Measurements from ENCODE around the gene VAMP1.
"Not testable (repeated sequence)": the region's sequence is repeated elsewhere in the genome, so short reads cannot be mapped to it uniquely, and the experiment has no call there.

The VAMP1 gene

DNA sequence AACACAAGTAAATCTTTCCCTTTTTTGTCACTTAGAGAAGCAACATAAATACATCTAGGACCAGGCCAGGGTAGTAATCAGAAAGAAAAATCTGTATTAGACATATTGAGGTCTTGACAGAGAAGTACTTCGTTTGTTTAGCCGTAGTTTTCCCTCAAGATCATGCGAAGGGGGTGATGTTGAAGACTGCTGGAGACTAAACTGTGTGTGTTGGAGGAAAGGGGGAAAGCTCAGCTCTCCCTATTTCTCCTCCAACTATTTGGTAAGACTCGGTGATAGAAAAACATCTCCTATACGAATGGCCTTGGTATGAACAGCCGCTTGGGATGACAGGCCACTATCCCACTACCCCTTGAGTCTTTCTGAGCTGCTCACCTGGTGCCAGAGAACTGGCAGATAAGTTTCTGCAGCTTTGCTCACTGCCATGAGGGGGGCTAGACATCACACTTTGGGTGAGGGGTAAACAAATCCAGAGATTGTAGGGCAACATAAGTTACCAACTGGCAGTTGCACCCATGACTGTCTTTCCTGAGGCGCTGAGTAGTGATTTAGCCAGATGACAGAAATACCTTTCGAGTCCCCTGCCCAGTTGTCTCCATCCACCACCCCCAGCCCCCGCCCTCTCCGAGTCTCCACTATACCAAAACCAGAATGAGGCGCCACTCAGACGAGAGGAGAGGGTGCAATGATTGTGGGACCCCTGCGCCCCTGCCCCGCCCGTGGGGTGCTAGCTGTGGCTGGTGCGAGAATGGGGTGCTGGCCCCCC lies 685 bp downstream of the VAMP1 start:
- no peak for DNase-seq (ENCODE audit: extremely low read depth in 1 of 2, low read depth in 1 of 2)

DNA sequence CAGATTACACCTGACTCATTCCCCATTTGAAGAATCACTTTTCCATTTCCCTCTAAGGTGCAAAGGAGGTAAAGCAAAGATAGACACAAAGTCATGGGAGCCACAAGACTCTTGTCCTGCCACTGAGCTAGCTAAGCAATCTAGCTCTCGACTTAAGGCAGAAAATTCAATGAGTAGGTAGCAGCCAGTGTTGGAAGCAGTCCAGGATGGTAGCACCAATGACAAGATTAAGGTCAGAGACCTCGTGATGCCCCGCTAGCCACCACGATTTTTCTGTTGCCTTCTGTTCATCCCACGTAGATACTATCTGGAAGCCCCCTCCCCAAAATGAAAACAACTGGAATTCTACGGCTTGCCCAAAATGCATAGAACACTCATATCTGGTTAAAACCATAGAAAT lies 1.4 kb downstream of the VAMP1 start:
- DNase-seq (ENCODE audit: extremely low read depth in 1 of 2, low read depth in 1 of 2): no peak

DNA sequence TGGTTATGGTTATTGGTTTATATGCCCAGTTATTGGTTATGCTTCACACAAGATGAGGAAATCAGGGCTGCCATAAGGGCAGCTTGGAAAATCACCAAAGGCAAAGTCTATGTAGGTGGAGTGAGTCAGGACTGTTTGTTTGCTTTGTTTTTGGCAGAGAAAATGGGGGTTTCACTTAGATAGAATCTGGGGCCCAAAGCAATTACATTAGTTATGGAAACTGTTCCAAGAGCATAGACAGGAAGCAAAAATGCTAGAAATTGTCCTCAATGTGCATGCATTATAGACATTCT lies 2.2 kb downstream of the VAMP1 start:
- no peak for DNase-seq (ENCODE audit: extremely low read depth in 1 of 2, low read depth in 1 of 2)

DNA sequence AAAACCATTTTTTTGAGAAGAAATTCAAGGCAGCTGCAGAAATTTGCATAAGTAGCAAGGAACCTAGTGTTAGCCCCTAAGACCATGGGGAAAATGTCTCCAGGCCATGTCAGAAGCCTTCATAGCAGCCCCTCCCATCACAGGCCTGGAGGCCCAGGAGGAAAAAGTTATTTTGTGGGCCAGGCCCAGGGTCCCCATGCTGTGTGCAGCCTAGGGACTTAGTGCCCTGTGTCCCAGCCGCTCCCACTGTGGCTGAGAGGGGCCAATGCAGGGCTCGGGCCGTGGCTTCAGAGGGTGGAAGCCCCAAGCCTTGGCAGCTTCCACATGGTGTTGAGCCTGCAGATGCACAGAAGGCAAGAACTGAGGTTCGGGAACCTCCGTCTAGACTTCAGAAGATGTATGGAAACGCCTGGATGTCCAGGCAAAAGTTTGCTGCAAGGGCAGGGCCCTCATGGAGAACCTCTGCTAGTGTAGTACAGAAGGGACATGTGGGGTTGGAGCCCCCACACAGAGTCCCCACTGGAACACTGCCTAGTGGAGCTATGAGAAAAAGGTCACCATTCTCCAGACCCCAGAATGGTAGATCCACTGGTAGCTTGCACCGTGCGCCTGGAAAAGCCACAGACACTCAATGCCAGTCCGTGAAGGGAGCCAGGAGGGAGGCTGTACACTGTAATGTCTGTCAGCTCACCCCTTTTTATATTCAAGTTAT lies 2.8 kb downstream of the VAMP1 start:
- not testable (repeated sequence) for DNase-seq (ENCODE audit: extremely low read depth in 1 of 2, low read depth in 1 of 2)

DNA sequence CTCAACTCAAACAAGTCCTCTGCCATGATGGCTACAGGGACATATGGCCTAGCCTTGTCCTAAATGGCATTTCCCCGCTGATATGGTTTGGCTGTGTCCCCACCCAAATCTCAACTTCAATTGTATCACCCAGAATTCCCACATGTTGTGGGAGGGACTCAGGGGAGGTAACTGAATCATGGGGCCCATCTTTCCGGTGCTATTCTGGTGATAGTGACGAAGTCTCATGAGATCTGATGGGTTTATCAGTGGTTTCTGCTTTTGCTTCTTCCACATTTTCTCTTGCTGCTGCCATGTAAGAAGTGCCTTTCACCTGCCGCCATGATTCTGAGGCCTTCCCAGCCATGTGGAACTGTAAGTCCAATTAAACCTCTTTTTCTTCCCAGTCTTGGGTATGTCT lies 3.7 kb downstream of the VAMP1 start:
- DNase-seq (ENCODE audit: extremely low read depth in 1 of 2, low read depth in 1 of 2): not testable (repeated sequence)

DNA sequence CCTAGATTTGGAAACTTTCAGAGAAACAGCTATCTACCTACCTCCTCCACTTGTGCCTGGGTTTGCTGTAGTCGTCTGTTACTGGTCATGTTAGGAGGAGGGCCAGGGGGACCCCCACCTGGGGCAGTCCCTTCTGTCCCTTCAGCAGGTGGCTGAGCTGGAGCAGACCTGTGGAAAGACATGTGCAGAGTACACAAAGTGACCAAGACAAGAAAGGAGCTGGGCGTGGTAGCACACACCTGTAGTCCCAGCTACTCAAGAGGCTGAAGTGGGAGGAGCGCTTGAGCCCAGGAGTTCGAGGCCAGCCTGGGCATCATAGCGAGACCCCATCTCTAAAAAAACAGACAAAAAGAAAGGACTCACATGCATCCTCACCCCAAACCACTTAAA lies 4.3 kb downstream of the VAMP1 start:
- DNase-seq (ENCODE audit: extremely low read depth in 1 of 2, low read depth in 1 of 2): no peak

DNA sequence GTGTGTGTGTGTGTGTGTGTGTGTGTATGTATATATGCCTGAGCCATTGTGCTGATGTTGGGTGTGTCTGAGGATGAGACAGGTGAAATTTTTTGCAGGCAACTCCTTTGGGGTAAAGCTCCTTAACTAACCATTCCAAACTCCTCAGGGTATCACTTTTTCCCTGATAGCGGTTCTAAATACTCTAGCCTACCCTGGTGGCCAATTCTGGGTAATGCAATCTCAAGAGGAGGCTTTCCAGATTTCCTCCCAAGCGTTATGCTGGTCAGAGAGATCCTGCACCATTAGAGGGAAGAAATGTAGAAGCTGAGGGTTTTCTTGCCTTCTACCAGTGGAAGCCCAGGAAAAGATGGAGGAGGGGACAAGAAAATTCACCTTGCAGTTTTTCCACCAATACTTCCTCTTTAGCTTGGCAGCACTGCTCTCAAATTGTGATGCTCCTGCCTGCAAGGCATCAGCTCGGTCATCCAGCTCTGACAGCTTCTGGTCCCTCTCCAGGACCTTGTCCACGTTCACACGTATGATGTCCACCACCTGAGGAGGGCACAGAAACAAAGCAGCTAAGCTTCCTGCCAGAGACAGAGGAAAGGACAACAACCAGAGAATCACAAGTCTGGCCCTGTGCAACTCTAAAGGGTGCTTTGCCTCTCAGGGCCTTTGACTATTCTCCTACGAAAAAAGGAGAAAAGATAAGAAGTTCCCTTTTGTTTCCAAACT lies 4.9 kb downstream of the VAMP1 start:
- no peak for DNase-seq (ENCODE audit: extremely low read depth in 1 of 2, low read depth in 1 of 2)

DNA sequence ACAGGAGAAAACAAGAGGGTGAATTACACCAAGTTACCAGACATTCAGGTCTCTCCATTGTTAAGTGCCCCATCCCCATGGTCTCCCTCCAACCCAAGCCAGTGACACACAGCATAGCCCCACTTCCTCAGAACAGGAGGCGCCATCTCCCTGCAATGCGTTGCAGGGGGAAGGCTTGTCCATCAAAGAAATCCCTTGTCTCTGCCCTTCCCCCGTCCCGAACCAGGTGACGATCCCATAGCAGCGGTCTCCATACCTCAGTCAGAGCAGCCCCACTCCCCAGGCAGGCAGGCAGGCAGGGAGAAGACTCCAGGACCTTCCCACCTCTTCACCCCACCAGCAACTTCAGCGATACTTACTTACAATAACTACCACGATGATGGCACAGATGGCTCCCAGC lies 5.9 kb downstream of the VAMP1 start:
- DNase-seq (ENCODE audit: extremely low read depth in 1 of 2, low read depth in 1 of 2): no peak

DNA sequence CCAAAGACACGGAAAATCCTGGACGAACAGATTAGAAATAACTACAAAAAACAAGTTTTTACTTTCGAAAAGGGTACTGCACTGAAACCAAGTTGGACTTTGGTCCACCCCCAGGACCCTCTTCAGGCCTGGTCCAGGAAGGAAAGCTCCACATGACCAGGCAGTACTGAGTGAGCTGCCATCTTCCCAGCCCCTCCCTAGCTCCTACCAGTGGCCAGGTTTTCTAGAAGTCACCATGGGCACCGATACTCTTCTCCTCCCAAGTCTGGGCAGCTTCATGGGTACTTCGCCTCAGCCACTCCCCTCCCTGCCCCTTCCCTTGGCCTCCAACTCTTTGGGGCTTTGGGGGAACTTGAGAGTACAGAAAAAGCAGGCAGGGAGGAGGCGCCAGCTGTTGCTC lies 6.6 kb downstream of the VAMP1 start:
- no peak for DNase-seq (ENCODE audit: extremely low read depth in 1 of 2, low read depth in 1 of 2)

DNA sequence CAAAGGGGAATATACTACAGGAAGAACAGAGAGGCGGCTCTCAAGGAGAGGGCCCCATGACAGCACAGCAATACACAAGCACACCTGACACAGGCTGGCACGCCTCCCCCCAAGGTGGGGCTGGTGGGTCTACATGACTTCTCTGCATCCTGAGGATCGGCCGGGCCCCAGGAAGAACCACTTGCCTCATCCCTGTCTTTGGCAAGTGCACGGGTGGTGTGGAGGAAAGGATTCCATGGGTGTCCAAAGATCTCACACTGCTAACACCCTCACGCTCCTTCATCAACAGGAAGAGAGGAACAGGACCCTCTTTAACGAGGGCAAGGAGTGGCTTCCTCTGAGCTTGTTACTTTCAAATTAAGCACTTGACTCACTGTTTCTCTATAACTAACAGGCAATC lies 7.3 kb downstream of the VAMP1 start:
- DNase-seq (ENCODE audit: extremely low read depth in 1 of 2, low read depth in 1 of 2): no peak

DNA sequence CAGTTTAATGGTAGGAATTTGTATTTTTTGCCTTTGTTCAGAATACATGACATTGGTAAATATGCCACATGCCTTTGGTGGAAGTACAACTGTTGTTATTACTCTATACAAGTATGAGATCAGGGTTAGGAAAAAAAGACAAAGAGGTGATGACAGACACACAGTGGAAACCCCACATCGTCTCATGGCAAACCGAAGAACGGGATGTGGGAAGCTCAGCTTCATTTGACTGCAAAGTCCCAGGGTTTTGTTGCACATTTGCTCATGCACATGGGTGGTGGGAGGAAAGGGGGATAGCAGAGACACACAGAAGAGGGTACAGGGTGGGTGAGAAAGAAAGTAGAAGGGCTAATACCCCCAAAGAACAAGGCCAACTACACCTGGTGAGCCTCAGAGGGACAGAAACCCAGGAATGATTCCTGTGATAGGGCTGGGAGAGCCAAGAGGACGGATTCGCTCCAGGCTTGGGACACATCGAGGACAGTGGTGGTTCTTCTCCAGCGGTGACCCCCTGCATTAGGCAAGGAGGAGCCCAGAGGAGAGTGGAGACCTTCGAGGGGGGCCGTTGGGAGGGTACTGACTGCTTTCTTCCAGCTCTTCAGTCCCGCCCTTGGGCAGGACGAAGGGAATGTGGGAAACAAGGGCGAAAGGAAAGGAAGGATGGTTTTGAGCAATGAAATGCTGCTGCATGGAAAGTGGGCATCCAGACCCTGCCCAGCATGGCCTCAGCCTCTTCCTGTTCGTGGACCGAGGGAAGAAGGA lies 8.1 kb downstream of the VAMP1 start:
- no peak for DNase-seq (ENCODE audit: extremely low read depth in 1 of 2, low read depth in 1 of 2)

DNA sequence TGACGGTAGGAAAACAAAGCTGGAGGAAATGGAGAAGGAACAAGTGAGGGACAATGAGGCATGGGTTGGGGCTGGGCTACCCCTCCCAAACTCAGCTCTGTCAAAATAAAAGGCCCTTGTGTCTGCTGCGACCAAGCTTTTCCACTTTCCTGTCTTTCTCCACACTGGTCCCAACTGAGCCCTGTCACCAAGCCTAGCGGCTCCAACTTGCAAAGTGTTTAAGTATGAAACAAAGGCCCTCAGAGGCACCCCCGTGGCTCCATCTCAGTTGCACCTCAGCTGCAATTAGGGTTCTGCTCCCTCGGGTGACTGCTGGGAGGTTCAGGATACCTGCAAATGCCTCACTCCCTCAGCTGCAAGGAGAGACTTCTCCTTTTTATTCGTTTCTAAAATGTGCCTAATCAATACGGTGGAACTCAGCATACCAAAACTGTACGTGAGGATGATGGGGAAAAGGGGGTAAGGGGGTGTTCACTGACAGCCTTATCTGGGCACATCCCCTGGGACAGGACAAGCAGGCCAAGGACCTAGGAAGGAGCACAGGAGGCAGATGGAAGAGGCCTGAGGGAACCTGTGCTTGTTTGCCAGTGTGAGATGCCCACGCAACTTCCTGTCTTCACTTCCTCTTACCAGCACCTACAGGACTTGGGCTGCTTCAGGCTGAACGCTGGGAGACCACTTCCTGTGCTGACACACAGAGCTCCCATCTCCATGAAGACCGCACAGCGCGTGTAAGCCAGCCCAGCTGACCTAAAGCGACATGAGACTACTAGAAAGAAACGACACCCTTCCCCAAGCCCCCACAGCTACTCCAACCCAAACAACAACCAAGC lies 8.9 kb downstream of the VAMP1 start:
- peak; percentile 74 to 90 for DNase-seq (ENCODE audit: extremely low read depth in 1 of 2, low read depth in 1 of 2)

DNA sequence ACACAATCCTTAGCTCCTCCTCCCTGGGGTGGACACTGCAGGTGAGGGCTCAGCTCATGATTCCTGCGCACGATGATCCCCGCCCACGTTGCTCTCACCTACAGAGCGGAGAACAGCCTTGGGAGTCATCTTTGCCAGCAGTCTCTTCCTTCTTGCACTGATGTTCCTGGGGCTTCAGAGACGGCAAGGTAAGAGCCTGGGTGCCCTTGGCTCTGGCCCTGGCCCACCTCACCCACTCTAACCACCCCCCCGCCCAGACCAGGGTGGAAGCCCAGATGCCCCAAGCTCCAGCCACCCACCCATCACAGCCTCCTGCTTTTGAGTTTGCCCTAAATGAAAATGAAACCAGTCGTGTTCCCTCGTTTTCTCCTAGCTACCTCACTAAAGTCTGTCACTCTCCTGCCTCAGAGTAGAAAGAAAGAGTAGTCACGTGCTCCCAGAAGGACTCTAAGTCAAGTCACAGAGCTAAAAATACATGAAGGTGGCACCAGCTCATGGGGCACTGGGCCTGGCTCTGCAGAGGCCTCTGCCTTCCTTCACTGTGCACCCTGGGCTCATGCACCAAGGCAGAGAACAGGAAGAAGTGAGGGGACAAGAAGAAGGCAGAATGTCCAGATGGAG lies 9.6 kb downstream of the VAMP1 start:
- DNase-seq (ENCODE audit: extremely low read depth in 1 of 2, low read depth in 1 of 2): no peak

DNA sequence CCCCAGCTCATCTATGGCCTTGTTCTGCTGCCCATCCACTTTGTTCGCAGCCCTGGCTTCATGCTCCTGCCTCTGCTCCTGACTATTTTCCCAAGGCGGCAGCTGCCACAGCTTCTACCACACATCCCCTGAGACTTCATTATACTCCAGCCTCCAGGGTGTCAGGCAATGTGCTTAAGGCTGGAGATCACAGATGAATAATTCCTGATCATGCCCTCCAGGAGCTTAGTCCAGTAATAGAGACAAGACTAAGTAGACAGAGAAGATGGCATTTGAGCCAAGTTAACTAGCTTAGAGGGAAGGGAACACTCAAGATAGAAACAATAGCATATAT lies 11.5 kb downstream of the VAMP1 start:
- DNase-seq (ENCODE audit: extremely low read depth in 1 of 2, low read depth in 1 of 2): no peak

DNA sequence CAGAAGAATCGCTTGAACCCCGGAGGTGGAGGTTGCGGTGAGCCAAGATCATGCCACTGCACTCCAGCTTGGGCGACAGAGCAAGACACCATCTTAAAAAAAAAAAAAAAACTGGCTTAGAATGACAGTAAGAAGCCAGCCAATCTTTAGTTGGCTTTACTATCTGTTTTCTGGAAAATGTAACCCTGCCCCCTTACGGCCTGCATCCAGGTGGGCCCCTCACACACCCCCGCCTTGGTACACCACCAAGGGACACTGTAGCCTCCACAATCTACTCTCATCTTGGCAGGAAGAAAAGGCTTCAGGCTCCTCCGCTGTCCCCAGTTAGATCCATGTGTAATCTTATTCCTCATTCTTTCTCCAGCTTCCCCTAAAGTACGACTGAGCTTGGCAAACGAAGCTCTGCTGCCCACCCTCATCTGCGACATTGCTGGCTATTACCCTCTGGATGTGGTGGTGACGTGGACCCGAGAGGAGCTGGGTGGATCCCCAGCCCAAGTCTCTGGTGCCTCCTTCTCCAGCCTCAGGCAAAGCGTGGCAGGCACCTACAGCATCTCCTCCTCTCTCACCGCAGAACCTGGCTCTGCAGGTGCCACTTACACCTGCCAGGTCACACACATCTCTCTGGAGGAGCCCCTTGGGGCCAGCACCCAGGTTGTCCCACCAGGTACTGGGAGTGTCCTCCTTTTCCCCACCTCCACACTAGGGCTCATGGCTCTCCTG lies 12.0 kb downstream of the VAMP1 start:
- no peak for DNase-seq (ENCODE audit: extremely low read depth in 1 of 2, low read depth in 1 of 2)

DNA sequence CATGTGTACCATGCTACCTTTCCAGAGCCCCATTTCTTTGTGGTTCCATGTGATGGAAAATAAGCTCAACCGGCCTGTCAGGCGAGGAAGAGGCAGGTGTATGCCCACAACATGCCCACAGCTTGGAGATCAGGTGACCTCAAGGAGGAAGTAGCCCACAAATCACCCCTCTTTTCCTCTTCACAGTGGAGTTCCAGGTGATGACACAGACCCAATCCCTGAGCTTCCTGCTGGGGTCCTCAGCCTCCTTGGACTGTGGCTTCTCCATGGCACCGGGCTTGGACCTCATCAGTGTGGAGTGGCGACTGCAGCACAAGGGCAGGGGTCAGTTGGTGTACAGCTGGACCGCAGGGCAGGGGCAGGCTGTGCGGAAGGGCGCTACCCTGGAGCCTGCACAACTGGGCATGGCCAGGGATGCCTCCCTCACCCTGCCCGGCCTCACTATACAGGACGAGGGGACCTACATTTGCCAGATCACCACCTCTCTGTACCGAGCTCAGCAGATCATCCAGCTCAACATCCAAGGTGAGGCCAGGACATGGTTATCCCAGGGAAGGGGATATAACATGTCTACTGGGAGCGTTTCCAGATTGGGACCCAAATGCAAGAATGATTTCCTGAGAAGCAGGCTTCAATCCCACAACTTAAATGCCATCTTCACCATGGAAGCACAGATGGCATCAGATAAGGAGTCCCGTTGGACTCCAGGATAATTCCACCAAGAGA lies 13.1 kb downstream of the VAMP1 start:
- no peak for DNase-seq (ENCODE audit: extremely low read depth in 1 of 2, low read depth in 1 of 2)

DNA sequence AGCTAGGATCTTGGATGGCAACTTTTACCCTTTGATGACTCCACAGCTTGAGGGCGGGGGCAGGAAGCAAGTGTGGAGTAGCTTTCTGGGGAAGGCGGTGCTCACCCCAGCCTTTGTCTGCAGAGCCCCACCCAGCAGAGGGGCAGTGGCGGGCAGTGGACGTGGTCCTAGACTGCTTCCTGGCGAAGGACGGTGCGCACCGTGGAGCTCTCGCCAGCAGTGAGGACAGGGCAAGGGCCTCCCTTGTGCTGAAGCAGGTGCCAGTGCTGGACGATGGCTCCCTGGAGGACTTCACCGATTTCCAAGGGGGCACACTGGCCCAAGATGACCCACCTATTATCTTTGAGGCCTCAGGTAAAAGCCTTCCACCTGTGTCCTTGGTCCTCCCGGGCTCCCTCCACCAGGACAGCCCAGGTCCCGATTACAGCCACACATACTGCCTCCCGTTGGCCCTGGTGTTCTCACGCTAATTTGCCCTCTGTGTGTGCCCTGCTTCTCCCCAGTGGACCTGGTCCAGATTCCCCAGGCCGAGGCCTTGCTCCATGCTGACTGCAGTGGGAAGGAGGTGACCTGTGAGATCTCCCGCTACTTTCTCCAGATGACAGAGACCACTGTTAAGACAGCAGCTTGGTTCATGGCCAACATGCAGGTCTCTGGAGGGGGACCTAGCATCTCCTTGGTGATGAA lies 17.4 kb downstream of the VAMP1 start:
- DNase-seq (ENCODE audit: extremely low read depth in 1 of 2, low read depth in 1 of 2): no peak

DNA sequence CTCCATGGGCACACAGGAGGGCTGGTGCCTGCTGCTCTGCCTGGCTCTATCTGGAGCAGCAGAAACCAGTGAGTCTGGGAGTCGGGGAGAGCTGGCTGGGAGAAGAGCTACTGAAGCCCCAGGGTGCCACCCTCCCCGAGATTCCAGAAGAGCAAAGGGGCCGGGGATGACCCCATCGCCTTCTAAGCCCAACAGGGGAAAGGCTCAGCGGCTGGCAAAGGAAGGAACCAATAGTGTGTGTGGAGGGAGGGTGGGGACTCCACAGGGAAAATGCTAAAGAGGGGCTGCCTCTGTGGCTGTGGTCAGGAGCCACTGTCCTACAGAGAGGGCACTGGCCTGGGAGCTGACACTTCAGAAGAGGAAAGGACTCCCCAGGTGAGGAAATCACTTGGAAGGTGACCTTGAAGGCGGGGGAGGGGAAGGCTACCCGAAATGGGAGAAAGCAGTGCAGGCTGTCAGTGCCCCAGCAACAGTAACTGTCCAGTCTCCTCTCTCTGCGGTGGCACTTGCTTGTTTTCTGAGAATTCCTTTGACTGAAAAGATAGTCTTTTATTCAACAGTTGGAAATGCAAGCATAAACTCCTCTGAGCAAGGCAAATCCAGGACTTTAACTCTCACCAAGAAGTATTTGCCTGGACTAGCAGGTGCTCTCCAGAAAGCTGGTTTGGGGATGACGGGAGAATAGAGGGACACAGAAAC lies 18.1 kb downstream of the VAMP1 start:
- DNase-seq (ENCODE audit: extremely low read depth in 1 of 2, low read depth in 1 of 2): no peak
